ENCODE results near the gene GPR55.
"Not testable (repeated sequence)": the region's sequence is repeated elsewhere in the genome, so short reads cannot be mapped to it uniquely, and the experiment has no call there.

DNA sequence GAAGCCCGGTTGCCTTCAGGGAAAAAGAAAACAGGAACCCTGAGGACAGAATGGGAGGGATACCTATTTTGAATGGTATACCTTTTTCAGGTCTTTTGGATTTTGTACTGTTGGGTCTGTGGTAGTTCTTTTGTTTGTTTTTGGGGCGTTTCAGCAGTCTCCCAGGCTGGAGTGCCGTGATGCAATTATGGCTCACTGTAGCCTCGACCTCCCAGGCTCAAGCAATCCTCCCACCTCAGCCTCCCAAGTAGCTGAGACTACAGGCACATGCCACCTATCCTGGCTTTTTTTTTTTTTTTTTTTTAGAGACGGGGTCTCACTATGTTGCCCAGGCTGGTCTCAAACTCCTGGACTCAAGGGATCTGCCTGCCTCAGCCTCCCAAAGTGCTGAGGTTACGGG lies 43.3 kb upstream of the GPR55 start:
- TF ChIP-seq, protein P1, sequence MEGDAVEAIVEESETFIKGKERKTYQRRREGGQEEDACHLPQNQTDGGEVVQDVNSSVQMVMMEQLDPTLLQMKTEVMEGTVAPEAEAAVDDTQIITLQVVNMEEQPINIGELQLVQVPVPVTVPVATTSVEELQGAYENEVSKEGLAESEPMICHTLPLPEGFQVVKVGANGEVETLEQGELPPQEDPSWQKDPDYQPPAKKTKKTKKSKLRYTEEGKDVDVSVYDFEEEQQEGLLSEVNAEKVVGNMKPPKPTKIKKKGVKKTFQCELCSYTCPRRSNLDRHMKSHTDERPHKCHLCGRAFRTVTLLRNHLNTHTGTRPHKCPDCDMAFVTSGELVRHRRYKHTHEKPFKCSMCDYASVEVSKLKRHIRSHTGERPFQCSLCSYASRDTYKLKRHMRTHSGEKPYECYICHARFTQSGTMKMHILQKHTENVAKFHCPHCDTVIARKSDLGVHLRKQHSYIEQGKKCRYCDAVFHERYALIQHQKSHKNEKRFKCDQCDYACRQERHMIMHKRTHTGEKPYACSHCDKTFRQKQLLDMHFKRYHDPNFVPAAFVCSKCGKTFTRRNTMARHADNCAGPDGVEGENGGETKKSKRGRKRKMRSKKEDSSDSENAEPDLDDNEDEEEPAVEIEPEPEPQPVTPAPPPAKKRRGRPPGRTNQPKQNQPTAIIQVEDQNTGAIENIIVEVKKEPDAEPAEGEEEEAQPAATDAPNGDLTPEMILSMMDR (IDR thresholded peaks at IDR 0.05) = not testable (repeated sequence)
- TF ChIP-seq POLR2A (IDR thresholded peaks at IDR 0.05) = not testable (repeated sequence)
